Sigmoid colon (tissue), 7 donors: ENCODE results near the gene SSC4D. TPM values are rescaled to one million over a fixed set of nuclear protein-coding genes. Genes with fewer than 3 reads are reported as not detected.
"Not testable (repeated sequence)": the region's sequence is repeated elsewhere in the genome, so short reads cannot be mapped to it uniquely, and the experiment has no call there.

Experiments
- DNase-seq: peaks from one replicate; pipeline ENCODE4 v3.0.0-alpha.2; 2019
- H3K27ac ChIP-seq, 4 donors: fragments of 200-600 bp; sonication (generic); one replicate each; pipeline ENCODE4 v1.5.1; 2016 to 2019; ENCODE audit warnings: mild to moderate bottlenecking in 1 of 4
- H3K27me3 ChIP-seq, 3 donors: fragments of 200-600 bp; sonication (generic); one replicate each; pipeline ENCODE4 v1.5.1; 2019; ENCODE audit warnings: mild to moderate bottlenecking in 1 of 3
- H3K36me3 ChIP-seq, 4 donors: fragments of 200-600 bp; sonication (generic); one replicate each; pipeline ENCODE4 v1.5.1; 2016 to 2019
- H3K4me1 ChIP-seq, 4 donors: fragments of 200-600 bp; sonication (generic); one replicate each; pipeline ENCODE4 v1.5.1; 2017 to 2019
- H3K4me3 ChIP-seq, 4 donors: fragments of 200-600 bp; sonication (generic); one replicate each; pipeline ENCODE4 v1.5.1; 2017 to 2019; ENCODE audit warnings: mild to moderate bottlenecking in 2 of 4, moderate library complexity in 1 of 4
- H3K9me3 ChIP-seq, 4 donors: fragments of 200-600 bp in 3 of 4; sonication (generic) in 3 of 4; one replicate each; pipeline versions ENCODE4 v1.5.1 to v1.6.1; 2013 to 2019
- EP300 ChIP-seq, 4 donors: sonication (generic); formaldehyde crosslinking; IDR thresholded peaks; one replicate each; pipeline ENCODE4 v1.6.1; 2017; ENCODE audit warnings: antibody characterized with exemption in 4 of 4
- POLR2A ChIP-seq, 2 donors: fragments of 450-650 bp; IDR thresholded peaks; one replicate each; pipeline ENCODE4 v1.6.1; 2016; ENCODE audit warnings: antibody characterized with exemption in 2 of 2, mild to moderate bottlenecking in 2 of 2, moderate library complexity in 2 of 2
- POLR2AphosphoS5 ChIP-seq, 4 donors: sonication (generic); formaldehyde crosslinking; IDR thresholded peaks; one replicate each; pipeline ENCODE4 v1.6.1; 2017; ENCODE audit warnings: antibody characterized with exemption in 4 of 4
- WGBS, 2 donors: extraction: QIAGEN DNeasy Blood & Tissue Kit; methylation state at CpG; one replicate each; pipeline ENCODE4 v1.1.7; 2013; 5-methylcytosine and 5-hydroxymethylcytosine counted together
- intact Hi-C: fragments of 100-400 bp; cut with DNase I; formaldehyde crosslinking; loops from one replicate; pipeline ENCODE4 v1.15.1; 2023
- polyA plus RNA-seq, 3 donors: library from polyadenylated mRNA; stranded (reverse); fragments of 200-250 nt; gene quantifications; one replicate each; pipeline ENCODE4 v1.2.3, GENCODE V29; 2013
- total RNA-seq, 4 donors: library from RNA; depleted of rRNA; stranded (reverse); fragments of >200 nt; gene quantifications; one replicate each; pipeline ENCODE4 v1.1.0, GENCODE V29; 2016
- TF ChIP-seq, protein P1 (sequence below), 4 experiments: fragments of 450-650 bp in 3 of 4; fragments of 200-600 bp in 1 of 4; IDR thresholded peaks; one replicate each; pipeline ENCODE4 v1.5.1; 2016 to 2019; ENCODE audit warnings: antibody characterized with exemption in 4 of 4, mild to moderate bottlenecking in 3 of 4, moderate library complexity in 2 of 4
- donor health status: healthy with polysubstance abuse.
- donor health status: Bipolar disorder and iron deficiency.
- donor health status: healthy.

SSC4D gene
- total and polyA plus RNA-seq, 7 donors = 0.47 to 3.6 (median 0.93) TPM; not detected in 3

GRCh38 chr7:76394957-76395356 lies 14.5 kb downstream of the SSC4D start:
- Histone ChIP-seq H3K27ac (no peak overlapping the region), H3K27me3 (no peaks in the 10 kb centered on the region), H3K4me3 (no peak overlapping the region), H3K36me3 (no peaks in the 10 kb centered on the region), H3K9me3 (no peaks in the 10 kb centered on the region), H3K4me1 (peaks cover 0 to 32% (median 21%) of the 10 kb centered on the region in 4 donors)
- no peak for DNase-seq
- TF ChIP-seq POLR2A (IDR thresholded peaks at IDR 0.05) (no peak), POLR2AphosphoS5 (IDR thresholded peaks at IDR 0.05) (no peak), EP300 (IDR thresholded peaks at IDR 0.05) (no peak)
- TF ChIP-seq, protein P1, sequence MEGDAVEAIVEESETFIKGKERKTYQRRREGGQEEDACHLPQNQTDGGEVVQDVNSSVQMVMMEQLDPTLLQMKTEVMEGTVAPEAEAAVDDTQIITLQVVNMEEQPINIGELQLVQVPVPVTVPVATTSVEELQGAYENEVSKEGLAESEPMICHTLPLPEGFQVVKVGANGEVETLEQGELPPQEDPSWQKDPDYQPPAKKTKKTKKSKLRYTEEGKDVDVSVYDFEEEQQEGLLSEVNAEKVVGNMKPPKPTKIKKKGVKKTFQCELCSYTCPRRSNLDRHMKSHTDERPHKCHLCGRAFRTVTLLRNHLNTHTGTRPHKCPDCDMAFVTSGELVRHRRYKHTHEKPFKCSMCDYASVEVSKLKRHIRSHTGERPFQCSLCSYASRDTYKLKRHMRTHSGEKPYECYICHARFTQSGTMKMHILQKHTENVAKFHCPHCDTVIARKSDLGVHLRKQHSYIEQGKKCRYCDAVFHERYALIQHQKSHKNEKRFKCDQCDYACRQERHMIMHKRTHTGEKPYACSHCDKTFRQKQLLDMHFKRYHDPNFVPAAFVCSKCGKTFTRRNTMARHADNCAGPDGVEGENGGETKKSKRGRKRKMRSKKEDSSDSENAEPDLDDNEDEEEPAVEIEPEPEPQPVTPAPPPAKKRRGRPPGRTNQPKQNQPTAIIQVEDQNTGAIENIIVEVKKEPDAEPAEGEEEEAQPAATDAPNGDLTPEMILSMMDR (IDR thresholded peaks at IDR 0.05) = no peak
- WGBS, 2 donors = 90 to 93% methylated on average over 9 of the region's 9 CpGs
- intact Hi-C loops = no loop called here

DNA sequence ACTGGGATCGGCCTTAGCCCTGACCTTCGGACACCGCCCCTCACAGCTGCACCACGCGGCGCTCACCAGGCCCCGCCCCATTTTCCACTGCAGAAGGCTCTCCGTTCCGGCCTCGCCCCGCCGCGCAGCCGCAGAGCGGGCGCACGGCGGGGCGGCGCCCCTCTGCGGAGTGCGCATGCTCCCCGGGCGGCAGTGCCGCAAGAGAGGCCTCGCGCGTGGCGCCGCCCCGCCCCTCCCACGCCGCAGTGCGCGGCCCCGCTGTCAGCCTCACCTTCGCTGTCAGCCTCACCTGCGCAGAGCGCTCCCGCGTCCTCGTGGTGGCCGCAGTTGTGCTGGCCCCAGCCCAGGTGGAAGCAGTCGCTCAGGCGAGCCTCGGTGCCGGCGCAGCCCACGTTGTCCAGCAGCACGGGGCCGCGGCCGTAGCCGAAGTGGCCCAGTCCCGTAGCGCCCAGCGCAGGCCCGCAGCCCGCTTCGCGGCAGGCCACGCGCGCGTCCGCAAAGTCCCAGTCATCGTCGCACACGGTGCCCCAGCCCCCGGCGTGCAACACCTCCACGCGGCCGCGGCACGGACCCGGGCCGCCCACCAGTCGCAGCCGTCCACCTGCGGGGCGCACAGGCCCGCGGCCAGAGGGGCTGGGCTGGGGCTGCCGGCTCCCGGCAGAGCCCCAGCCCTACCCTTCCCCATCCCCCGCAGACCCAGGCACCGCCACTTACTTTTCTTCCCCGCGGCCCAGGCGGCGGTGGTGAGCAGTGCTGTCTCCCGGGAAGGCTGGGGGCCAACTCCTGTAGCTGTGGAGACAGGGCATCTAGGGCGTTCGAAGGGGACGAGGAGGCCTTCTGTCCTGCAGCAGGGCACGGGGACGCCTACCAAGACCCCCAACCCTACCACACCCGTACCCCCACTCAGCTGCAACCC lies 16.1 kb downstream of the SSC4D start:
- 1 to 2% methylated on average over 99 of the region's 99 CpGs for WGBS, 2 donors
- no peaks in the 10 kb centered on the region for H3K36me3 ChIP-seq
- peak; percentile 97 for DNase-seq
- TF ChIP-seq, protein P1 (IDR thresholded peaks at IDR 0.05) = no peak
- TF ChIP-seq POLR2A (IDR thresholded peaks at IDR 0.05) (peak; percentile 50 to 68), POLR2AphosphoS5 (IDR thresholded peaks at IDR 0.05) (peak; percentile 81 to 97 (median 90)), EP300 (IDR thresholded peaks at IDR 0.05) (no peak)
- H3K27me3 ChIP-seq = no peaks in the 10 kb centered on the region
- H3K27ac ChIP-seq = peak overlapping the region; percentile 81 to 91 (median 86)
- peaks cover 0 to 42% (median 28%) of the 10 kb centered on the region in 4 donors for H3K4me1 ChIP-seq
- peak overlapping the region; percentile 46 to 75 (median 60) for H3K4me3 ChIP-seq
- intact Hi-C loops = no loop called here
- H3K9me3 ChIP-seq = no peaks in the 10 kb centered on the region

- DNase-seq = no peak
- Histone ChIP-seq H3K27ac (peak overlapping the region; percentile 81 to 91 (median 86)), H3K4me1 (peaks cover 0 to 39% (median 25%) of the 10 kb centered on the region in 4 donors), H3K36me3 (no peaks in the 10 kb centered on the region), H3K27me3 (no peaks in the 10 kb centered on the region), H3K4me3 (peak overlapping the region; percentile 7 to 75 (median 60)), H3K9me3 (no peaks in the 10 kb centered on the region)
- WGBS, 2 donors = 32 to 37% methylated on average over 12 of the region's 12 CpGs
- no peak for TF ChIP-seq EP300 (IDR thresholded peaks at IDR 0.05)
- TF ChIP-seq, protein P1 (IDR thresholded peaks at IDR 0.05) = no peak
- TF ChIP-seq POLR2AphosphoS5 (IDR thresholded peaks at IDR 0.05) = no peak
- TF ChIP-seq POLR2A (IDR thresholded peaks at IDR 0.05) = no peak
- intact Hi-C loops = loop anchor here (1.0 kb wide), 1 partner anchor 33 kb away; no protein-coding TSS in a partner anchor
Measured at GRCh38 chr7:76392531-76393115, 16.9 kb downstream of the SSC4D start.

GRCh38 chr7:76390092-76390491 lies 19.4 kb downstream of the SSC4D start:
- 97% methylated on average over 13 of the region's 13 CpGs for WGBS, 2 donors
- no peak for TF ChIP-seq POLR2A (IDR thresholded peaks at IDR 0.05)
- no peak for TF ChIP-seq EP300 (IDR thresholded peaks at IDR 0.05)
- TF ChIP-seq, protein P1 (IDR thresholded peaks at IDR 0.05) = no peak
- TF ChIP-seq POLR2AphosphoS5 (IDR thresholded peaks at IDR 0.05) = no peak
- Histone ChIP-seq H3K9me3 (no peaks in the 10 kb centered on the region), H3K36me3 (no peaks in the 10 kb centered on the region), H3K4me1 (peaks cover 0 to 27% (median 15%) of the 10 kb centered on the region in 4 donors), H3K27me3 (no peaks in the 10 kb centered on the region), H3K27ac (no peak overlapping the region), H3K4me3 (no peak overlapping the region)
- intact Hi-C loops = no loop called here
- no peak for DNase-seq

DNA sequence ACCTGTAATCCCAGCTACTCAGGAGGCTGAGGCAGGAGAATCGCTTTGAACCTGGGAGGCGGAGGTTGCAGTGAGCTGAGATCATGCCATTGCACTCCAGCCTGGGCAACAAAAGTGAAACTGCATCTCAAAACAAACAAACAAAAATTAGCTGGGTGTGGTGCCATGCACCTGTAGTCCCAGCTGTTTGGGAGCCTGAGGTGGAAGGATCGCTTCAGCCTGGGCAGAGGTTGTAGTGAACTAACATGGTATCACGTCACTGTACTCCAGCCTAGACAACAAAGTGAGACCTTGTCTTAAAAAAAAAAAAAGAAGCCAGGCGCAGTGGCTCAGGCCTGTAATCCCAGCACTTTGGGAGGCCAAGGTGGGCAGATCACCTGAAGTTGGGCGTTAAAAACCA lies 21.7 kb downstream of the SSC4D start:
- not testable (repeated sequence) for DNase-seq, H3K4me3 ChIP-seq
- WGBS, 2 donors = 33 to 84% methylated on average over 6 of the region's 6 CpGs

More for the DNA sequence above, 21.7 kb downstream of the SSC4D start:
- H3K9me3 ChIP-seq, H3K27me3 ChIP-seq, H3K36me3 ChIP-seq, H3K27ac ChIP-seq, intact Hi-C loops: not testable (repeated sequence)
- peaks cover 0 to 14% (median 11%) of the 10 kb centered on the region in 4 donors for H3K4me1 ChIP-seq
